K562 (cell line): ENCODE measurements around the gene DOK1. TPM values are rescaled to one million over a fixed set of nuclear protein-coding genes. Genes with fewer than 3 reads are reported as not detected.

Experiments used
- ATF1 ChIP-seq, 2 experiments: fragments of 450-650 bp in 1 of 2; IDR thresholded peaks; 2 replicates each; pipeline ENCODE4 v1.6.1; 2016; ENCODE audit warnings: missing compliant biosample characterization in 1 of 2, missing genetic modification characterization in 1 of 2
- BCOR ChIP-seq: fragments of 450-650 bp; IDR thresholded peaks from 2 replicates; pipeline ENCODE4 v1.6.1; 2016
- CSDE1 ChIP-seq, 2 experiments: fragments of 450-650 bp; IDR thresholded peaks; 2 replicates each; pipeline ENCODE4 v1.6.1; 2016; ENCODE audit warnings: mild to moderate bottlenecking in 1 of 2
- PURB ChIP-seq: sonication (generic); formaldehyde crosslinking; IDR thresholded peaks from 2 replicates; pipeline ENCODE4 v1.9.0; 2021; ENCODE audit warnings: low read depth, mild to moderate bottlenecking, missing genetic modification reagents
- PYGO2 ChIP-seq: fragments of 450-650 bp; IDR thresholded peaks from 2 replicates; pipeline ENCODE4 v1.6.1; 2016; ENCODE audit warnings: mild to moderate bottlenecking, missing genetic modification characterization, moderate library complexity, missing compliant biosample characterization
- SRSF1 ChIP-seq: fragments of 200-400 bp; formaldehyde crosslinking; IDR thresholded peaks from 2 replicates; pipeline ENCODE4 v1.6.1; 2017; ENCODE audit warnings: mild to moderate bottlenecking, low read depth, low read length, moderate library complexity
- XRCC3 ChIP-seq: fragments of 450-650 bp; IDR thresholded peaks from 2 replicates; pipeline ENCODE4 v1.6.1; 2017; ENCODE audit warnings: mild to moderate bottlenecking, moderate library complexity
- ZBTB11 ChIP-seq, 3 experiments: fragments of 200-800 bp in 1 of 3; fragments of 250-450 bp in 1 of 3; fragments of 450-650 bp in 1 of 3; sonication (Bioruptor Pico) in 1 of 3; sonication (Bioruptor generic) in 1 of 3; formaldehyde crosslinking in 1 of 3; IDR thresholded peaks; 2 replicates each; pipeline versions ENCODE4 v1.6.1 to v1.8.0; 2016 to 2022; ENCODE audit warnings: mild to moderate bottlenecking in 2 of 3, missing genetic modification characterization in 2 of 3, missing compliant biosample characterization in 1 of 3, moderate library complexity in 1 of 3
- ZBTB40 ChIP-seq, 2 experiments: fragments of 450-650 bp in 1 of 2; sonication (generic) in 1 of 2; formaldehyde crosslinking in 1 of 2; IDR thresholded peaks; 2 replicates each; pipeline versions ENCODE4 v1.7.1 to v1.9.0; 2016 to 2022; ENCODE audit warnings: inconsistent platforms in 1 of 2, mild to moderate bottlenecking in 1 of 2, missing genetic modification reagents in 1 of 2
- ZNF146 ChIP-seq: IDR thresholded peaks from one replicate; pipeline ENCODE4 v1.6.1; 2018; ENCODE audit warnings: missing compliant biosample characterization; ENCODE audit not compliant: unreplicated experiment
- polyA plus RNA-seq, 8 experiments: library from polyadenylated mRNA; depleted of rRNA in 4 of 8; stranded (reverse) in 5 of 8; unstranded in 3 of 8; fragments of >200 nt; fragmentation: Nextera tagmentation in 2 of 8; fragmentation: Illumina TruSeq in 1 of 8; extraction: Ambion mirVana in 2 of 8; extraction: Trizol in 1 of 8; gene quantifications; 2 replicates each; pipeline versions ENCODE4 v1.2.1 to v1.2.3, GENCODE V29; 2011 to 2014; ENCODE audit warnings: inconsistent platforms in 1 of 8, missing spikeins in 1 of 8
- total RNA-seq, 7 experiments: library from RNA; depleted of rRNA in 6 of 7; stranded (reverse); fragments of >200 nt in 6 of 7; fragmentation: Illumina TruSeq in 2 of 7; extraction: Trizol in 2 of 7; gene quantifications; 2 replicates each; pipeline versions ENCODE4 v1.2.1 to v1.2.3, GENCODE V29; 2011 to 2021; ENCODE audit warnings: low replicate concordance in 1 of 7

DOK1 gene
- total and polyA plus RNA-seq, 9 of the 15 experiments (the other 6 are each of a cell fraction or from before 2014, with no cell fraction given): 0.59 to 36.4 (median 16.1) TPM

GRCh38 chr2:74585406-74586185 lies 31.1 kb downstream of the DOK1 start (continued):
- 0 out of 2 replicates have a peak, but pooled peaks have one; percentile 22 for TF ChIP-seq ZBTB40 (IDR thresholded peaks at IDR 0.05)
- TF ChIP-seq ZBTB40 (CRISPR knock-in tag; IDR thresholded peaks at IDR 0.05): no peak
- no peak for TF ChIP-seq PURB (CRISPR knock-in tag)
- no peak for TF ChIP-seq ATF1 (CRISPR knock-in tag; IDR thresholded peaks at IDR 0.05)
- no peak for TF ChIP-seq ATF1 (tag; IDR thresholded peaks at IDR 0.05)
- no peak for TF ChIP-seq PYGO2 (tag)
- no peak for TF ChIP-seq ZNF146 (CRISPR knock-in tag)
- TF ChIP-seq XRCC3: no peak
- no peak for TF ChIP-seq SRSF1
- no peak for TF ChIP-seq BCOR
- TF ChIP-seq CSDE1 (IDR thresholded peaks at IDR 0.05): no peak
- TF ChIP-seq ZBTB11 (CRISPR knock-in tag; IDR thresholded peaks at IDR 0.05): no peak
